A673 (cell line): ENCODE data around the gene TFF2. TPM values are rescaled to one million over a fixed set of nuclear protein-coding genes. Genes with fewer than 3 reads are reported as not detected.

ENCODE experiments used
- BruUV-seq: library from RNA; stranded (reverse); fragments of 400-500 nt; replicated peaks from 2 replicates; lab custom pipeline; 2021; lab: Mats Ljungman, UMichigan
- CTCF ChIA-PET: fragments of 300-600 bp; sonication (Branson Sonifier 250); formaldehyde crosslinking; loops from one replicate; lab custom pipeline; 2022; ENCODE audit warnings: antibody characterized with exemption; lab: Charles Lee
- POLR2A ChIA-PET: fragments of 300-600 bp; sonication (Branson Sonifier 250); formaldehyde crosslinking; loops from one replicate; lab custom pipeline; 2022; ENCODE audit warnings: antibody characterized with exemption; ENCODE audit not compliant: low non-redundant PET; lab: Charles Lee
- DNase-seq: peaks from one replicate; pipeline ENCODE4 v3.0.0-alpha.2; 2015; ENCODE audit warnings: low spot score
- H3K27ac ChIP-seq: fragments of 200-600 bp; sonication (generic); 2 replicates; pipeline ENCODE4 v1.5.1; 2016; ENCODE audit warnings: mixed run types, low read depth, mild to moderate bottlenecking, mixed read lengths, antibody characterized with exemption, low read length; ENCODE audit not compliant: poor library complexity, severe bottlenecking
- H3K27me3 ChIP-seq: fragments of 200-600 bp; sonication (generic); replicated peaks from 2 replicates; pipeline ENCODE4 v1.6.1; 2017; ENCODE audit warnings: mixed run types, low read depth, mild to moderate bottlenecking, mixed read lengths, antibody characterized with exemption, low read length; ENCODE audit not compliant: insufficient read depth, poor library complexity
- H3K36me3 ChIP-seq: fragments of 200-600 bp; sonication (generic); 2 replicates; pipeline ENCODE4 v1.6.1; 2016; ENCODE audit warnings: mixed run types, mild to moderate bottlenecking, mixed read lengths, antibody characterized with exemption, low read length; ENCODE audit not compliant: insufficient read depth, poor library complexity, severe bottlenecking
- H3K4me1 ChIP-seq: fragments of 200-600 bp; sonication (generic); 2 replicates; pipeline ENCODE4 v1.6.1; 2017; ENCODE audit warnings: mixed run types, mild to moderate bottlenecking, mixed read lengths, antibody characterized with exemption, low read length; ENCODE audit not compliant: insufficient read depth, poor library complexity, severe bottlenecking
- H3K4me3 ChIP-seq: fragments of 200-600 bp; sonication (generic); 2 replicates; pipeline ENCODE4 v1.5.1; 2016; ENCODE audit warnings: low read depth, mixed run types, mild to moderate bottlenecking, mixed read lengths, low read length; ENCODE audit not compliant: poor library complexity, severe bottlenecking
- H3K9me3 ChIP-seq: fragments of 200-600 bp; sonication (generic); 2 replicates; pipeline ENCODE4 v1.6.1; 2016; ENCODE audit warnings: mixed run types, low read depth, mild to moderate bottlenecking, mixed read lengths, antibody characterized with exemption, low read length; ENCODE audit not compliant: poor library complexity, severe bottlenecking
- EZH2 ChIP-seq: fragments of 200-600 bp; sonication (generic); IDR thresholded peaks from 2 replicates; pipeline ENCODE4 v1.6.1; 2017; ENCODE audit warnings: borderline replicate concordance, low read depth, mild to moderate bottlenecking, mixed read lengths, antibody characterized with exemption, low read length; ENCODE audit not compliant: poor library complexity, severe bottlenecking
- intact Hi-C: fragments of 100-400 bp; cut with micrococcal nuclease; formaldehyde crosslinking; loops from one replicate; pipeline ENCODE4 v1.10.0; 2022; ENCODE audit not compliant: unreplicated experiment
- total RNA-seq: library from RNA; stranded (reverse); gene quantifications from 2 replicates; pipeline ENCODE4 v1.2.3, GENCODE V29; 2021
- TF ChIP-seq, protein P1 (sequence below): fragments of 300-800, 200-600 bp; sonication (generic); conservative IDR thresholded peaks from 2 replicates; pipeline ENCODE4 v1.5.1; 2017; ENCODE audit warnings: low read depth, mild to moderate bottlenecking, antibody characterized with exemption, low read length, moderate library complexity, mixed read lengths

Gene TFF2
- total RNA-seq, 1 experiment from 2014 or later: not detected

DNA sequence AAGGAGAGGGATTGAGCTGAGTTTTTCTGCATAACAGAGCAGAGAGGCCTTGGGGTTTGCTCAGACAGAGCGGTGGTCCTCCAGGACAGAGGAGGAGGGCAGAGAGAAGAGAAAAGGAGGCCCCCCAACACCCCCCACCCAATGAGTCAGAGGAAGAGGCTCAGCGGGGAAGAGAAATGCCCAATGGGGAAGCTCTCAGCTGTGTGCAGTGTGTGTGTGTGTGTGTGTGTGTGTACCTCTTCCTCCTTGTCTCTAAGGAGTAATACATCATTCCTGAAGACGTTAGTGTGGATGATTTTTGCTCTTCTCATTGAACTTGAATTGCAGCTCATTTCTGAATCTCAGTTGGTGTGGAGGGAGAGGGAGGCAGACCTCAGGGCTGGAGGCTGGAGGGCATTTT, 36.4 kb upstream of the TFF2 start:
- H3K36me3 ChIP-seq: no peaks in the 10 kb centered on the region
- TF ChIP-seq EZH2: no peak
- TF ChIP-seq, protein P1, sequence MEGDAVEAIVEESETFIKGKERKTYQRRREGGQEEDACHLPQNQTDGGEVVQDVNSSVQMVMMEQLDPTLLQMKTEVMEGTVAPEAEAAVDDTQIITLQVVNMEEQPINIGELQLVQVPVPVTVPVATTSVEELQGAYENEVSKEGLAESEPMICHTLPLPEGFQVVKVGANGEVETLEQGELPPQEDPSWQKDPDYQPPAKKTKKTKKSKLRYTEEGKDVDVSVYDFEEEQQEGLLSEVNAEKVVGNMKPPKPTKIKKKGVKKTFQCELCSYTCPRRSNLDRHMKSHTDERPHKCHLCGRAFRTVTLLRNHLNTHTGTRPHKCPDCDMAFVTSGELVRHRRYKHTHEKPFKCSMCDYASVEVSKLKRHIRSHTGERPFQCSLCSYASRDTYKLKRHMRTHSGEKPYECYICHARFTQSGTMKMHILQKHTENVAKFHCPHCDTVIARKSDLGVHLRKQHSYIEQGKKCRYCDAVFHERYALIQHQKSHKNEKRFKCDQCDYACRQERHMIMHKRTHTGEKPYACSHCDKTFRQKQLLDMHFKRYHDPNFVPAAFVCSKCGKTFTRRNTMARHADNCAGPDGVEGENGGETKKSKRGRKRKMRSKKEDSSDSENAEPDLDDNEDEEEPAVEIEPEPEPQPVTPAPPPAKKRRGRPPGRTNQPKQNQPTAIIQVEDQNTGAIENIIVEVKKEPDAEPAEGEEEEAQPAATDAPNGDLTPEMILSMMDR: no peak
- intact Hi-C loops: no loop called here

DNA sequence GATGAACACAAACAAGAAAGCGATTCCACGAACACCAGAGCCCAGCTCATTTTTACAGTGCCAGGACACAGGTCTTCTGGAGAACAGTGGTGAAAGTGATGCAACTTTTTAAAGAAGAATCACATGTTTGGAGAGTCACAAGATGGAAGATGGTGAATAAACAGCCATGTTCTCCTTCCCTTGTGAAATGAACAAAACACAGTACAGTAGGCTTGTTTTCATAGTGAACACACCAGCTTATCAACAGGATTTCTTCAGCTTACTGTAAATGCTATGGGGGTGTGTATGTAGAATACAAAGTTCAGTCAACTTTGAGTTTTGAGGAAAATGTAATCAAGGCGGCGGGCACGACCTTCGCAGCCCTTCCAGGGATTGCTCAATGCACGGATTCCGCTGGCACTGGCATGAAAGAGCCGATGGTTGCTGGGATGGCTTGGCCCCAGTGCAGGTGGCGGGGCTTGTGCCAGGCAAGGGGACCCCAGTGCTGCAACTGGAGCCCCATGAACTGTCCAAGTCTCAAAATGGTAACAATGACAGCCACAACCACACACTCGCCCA, 35.3 kb upstream of the TFF2 start:
- ChIA-PET CTCF (no interaction called here), POLR2A (no interaction called here)
- H3K4me1 ChIP-seq: peaks cover 7% of the 10 kb centered on the region
- H3K27me3 ChIP-seq: no peaks in the 10 kb centered on the region
- no TSS peak for BruUV-seq
- intact Hi-C loops: no loop called here
- H3K4me3 ChIP-seq: no peak overlapping the region
- no peaks in the 10 kb centered on the region for H3K36me3 ChIP-seq
- H3K9me3 ChIP-seq: no peaks in the 10 kb centered on the region
- no peak overlapping the region for H3K27ac ChIP-seq
- no peak for DNase-seq
- TF ChIP-seq, protein P1: no peak
- TF ChIP-seq EZH2: no peak

More for the DNA sequence above, 36.4 kb upstream of the TFF2 start:
- Histone ChIP-seq H3K9me3 (no peaks in the 10 kb centered on the region), H3K4me1 (peaks cover 7% of the 10 kb centered on the region), H3K27me3 (no peaks in the 10 kb centered on the region), H3K27ac (no peak overlapping the region), H3K4me3 (no peak overlapping the region)
- peak; percentile 48 for DNase-seq
- CTCF ChIA-PET: interaction anchor here (0.6 kb wide), 1 partner anchor 78 kb away, joined by 6 read pairs; no protein-coding TSS in a partner anchor
- POLR2A ChIA-PET: no interaction called here
- BruUV-seq: no TSS peak

DNA sequence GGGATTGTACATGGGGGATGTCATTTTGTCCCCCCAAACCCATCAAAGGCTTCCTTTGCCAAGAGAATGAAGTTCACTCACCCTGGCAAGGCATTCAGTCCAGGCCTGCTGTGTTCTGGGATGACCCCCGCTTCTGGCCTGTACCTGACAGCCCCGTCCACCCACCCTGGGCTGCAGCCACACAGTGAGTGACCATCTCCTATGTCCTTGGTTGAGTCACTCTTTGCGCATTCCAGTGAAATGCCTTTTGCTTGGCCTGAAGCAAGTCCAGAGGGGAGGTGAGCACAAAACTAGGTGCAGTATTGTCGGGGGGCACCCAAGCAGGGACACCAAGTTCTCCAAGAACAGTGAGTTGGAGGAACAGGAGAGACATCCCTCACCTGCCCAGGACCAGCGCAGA, 34.8 kb upstream of the TFF2 start:
- H3K9me3 ChIP-seq: no peaks in the 10 kb centered on the region
- POLR2A ChIA-PET: no interaction called here
- BruUV-seq: no TSS peak
- peaks cover 7% of the 10 kb centered on the region for H3K4me1 ChIP-seq
- no peak for TF ChIP-seq EZH2
- TF ChIP-seq, protein P1: no peak
- no peaks in the 10 kb centered on the region for H3K27me3 ChIP-seq
- DNase-seq: no peak
- intact Hi-C loops: no loop called here
- no peaks in the 10 kb centered on the region for H3K36me3 ChIP-seq
- CTCF ChIA-PET: no interaction called here
- H3K4me3 ChIP-seq: no peak overlapping the region
- H3K27ac ChIP-seq: no peak overlapping the region
